Hepatocyte (in vitro differentiated cells): ENCODE results near the gene SLC7A8.

Source experiments
- EZH2 ChIP-seq: fragments of 200-600 bp; sonication (generic); IDR thresholded peaks from 2 replicates; pipeline ENCODE4 v1.6.1; 2016; ENCODE audit warnings: antibody characterized with exemption, mild to moderate bottlenecking, borderline replicate concordance
- EZH2phosphoT487 ChIP-seq: fragments of 200-600 bp; sonication (generic); IDR thresholded peaks from one replicate; pipeline ENCODE4 v1.6.1; 2018; ENCODE audit warnings: antibody characterized with exemption, mild to moderate bottlenecking, low read depth, moderate library complexity; ENCODE audit not compliant: unreplicated experiment, severe bottlenecking
- TF ChIP-seq, protein P1 (sequence below): fragments of 200-600 bp; sonication (generic); IDR thresholded peaks from 2 replicates; pipeline ENCODE4 v1.5.1; 2016; ENCODE audit warnings: antibody characterized with exemption, mild to moderate bottlenecking; ENCODE audit not compliant: poor library complexity

DNA sequence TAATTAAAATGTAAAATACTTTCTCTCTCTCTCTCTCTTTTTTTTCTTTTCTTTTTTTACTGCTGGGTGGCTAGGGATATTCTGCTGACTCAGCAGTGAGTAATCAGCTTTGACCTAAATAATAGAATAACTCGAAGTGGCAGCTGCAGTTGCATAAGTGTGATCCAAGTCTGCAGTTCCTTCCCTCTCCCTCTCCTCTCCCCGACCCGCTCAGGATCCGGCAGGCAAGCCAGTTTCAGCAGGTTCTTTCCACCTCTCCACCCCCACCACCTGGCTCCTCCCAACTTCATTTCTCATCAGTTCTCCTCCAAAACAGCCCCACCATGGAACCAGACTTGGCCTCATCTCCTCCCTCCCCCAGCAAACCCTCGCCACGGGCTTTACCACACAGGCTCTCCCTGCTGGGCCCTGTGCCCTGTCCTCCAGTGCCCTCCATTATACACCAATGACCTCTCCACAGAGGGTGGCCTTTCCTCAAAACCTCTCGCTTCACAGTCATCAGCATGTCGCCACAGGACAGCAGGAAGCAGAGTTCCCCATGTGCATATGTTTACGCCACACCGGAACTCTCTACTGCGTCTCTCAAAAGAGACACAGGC is 22.4 kb downstream of the SLC7A8 start:
- TF ChIP-seq, protein P1, sequence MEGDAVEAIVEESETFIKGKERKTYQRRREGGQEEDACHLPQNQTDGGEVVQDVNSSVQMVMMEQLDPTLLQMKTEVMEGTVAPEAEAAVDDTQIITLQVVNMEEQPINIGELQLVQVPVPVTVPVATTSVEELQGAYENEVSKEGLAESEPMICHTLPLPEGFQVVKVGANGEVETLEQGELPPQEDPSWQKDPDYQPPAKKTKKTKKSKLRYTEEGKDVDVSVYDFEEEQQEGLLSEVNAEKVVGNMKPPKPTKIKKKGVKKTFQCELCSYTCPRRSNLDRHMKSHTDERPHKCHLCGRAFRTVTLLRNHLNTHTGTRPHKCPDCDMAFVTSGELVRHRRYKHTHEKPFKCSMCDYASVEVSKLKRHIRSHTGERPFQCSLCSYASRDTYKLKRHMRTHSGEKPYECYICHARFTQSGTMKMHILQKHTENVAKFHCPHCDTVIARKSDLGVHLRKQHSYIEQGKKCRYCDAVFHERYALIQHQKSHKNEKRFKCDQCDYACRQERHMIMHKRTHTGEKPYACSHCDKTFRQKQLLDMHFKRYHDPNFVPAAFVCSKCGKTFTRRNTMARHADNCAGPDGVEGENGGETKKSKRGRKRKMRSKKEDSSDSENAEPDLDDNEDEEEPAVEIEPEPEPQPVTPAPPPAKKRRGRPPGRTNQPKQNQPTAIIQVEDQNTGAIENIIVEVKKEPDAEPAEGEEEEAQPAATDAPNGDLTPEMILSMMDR: no peak
- no peak for TF ChIP-seq EZH2
- TF ChIP-seq EZH2phosphoT487: no peak
